Hepatic stellate cell (primary cell): ENCODE results near the gene CIC.
A peak's percentile ranks its signal among the peaks of the same experiment; 100 is the strongest.

ENCODE experiments used
- DNase-seq: peaks from one replicate; pipeline ENCODE4 v3.0.0; 2011; ENCODE audit warnings: low spot score

Gene CIC

GRCh38 chr19:42244347-42245220 is 24.5 kb upstream of the CIC start:
- DNase-seq, result peak; percentile 87

- DNase-seq, result no peak
Measured at GRCh38 chr19:42245231-42245630, 23.8 kb upstream of the CIC start.

- peak; percentile 94 for DNase-seq
Measured at GRCh38 chr19:42246143-42246921, 22.7 kb upstream of the CIC start.

- no peak for DNase-seq
Measured at GRCh38 chr19:42246922-42247639, 22.0 kb upstream of the CIC start.

- no peak for DNase-seq
Measured at GRCh38 chr19:42247640-42248199, 21.3 kb upstream of the CIC start.

- DNase-seq, result no peak
Measured at GRCh38 chr19:42248270-42249148, 20.5 kb upstream of the CIC start.

- DNase-seq, result no peak
Measured at GRCh38 chr19:42249149-42249750, 19.8 kb upstream of the CIC start.

GRCh38 chr19:42249769-42250168 is 19.3 kb upstream of the CIC start:
- DNase-seq, result no peak

- no peak for DNase-seq
Measured at GRCh38 chr19:42250183-42250665, 18.8 kb upstream of the CIC start.

- DNase-seq, result peak; percentile 71
Measured at GRCh38 chr19:42250666-42251531, 18.2 kb upstream of the CIC start.

GRCh38 chr19:42251572-42252358 is 17.3 kb upstream of the CIC start:
- DNase-seq, result no peak

GRCh38 chr19:42252365-42253244 is 16.4 kb upstream of the CIC start:
- DNase-seq, result peak; percentile 83

- peak; percentile 77 for DNase-seq
Measured at GRCh38 chr19:42253245-42254088, 15.6 kb upstream of the CIC start.

- DNase-seq, result peak; percentile 62
Measured at GRCh38 chr19:42254089-42254849, 14.8 kb upstream of the CIC start.

- DNase-seq, result peak; percentile 93
Measured at GRCh38 chr19:42254850-42255765, 13.9 kb upstream of the CIC start, which contains the start of gene ERF. ERF (minus strand) TSS chr19:42255128; CDS start chr19:42254999, 129 bp downstream.
